ENCODE results near the gene FAM24B. TPM values are rescaled to one million over a fixed set of nuclear protein-coding genes. Genes with fewer than 3 reads are reported as not detected.
"Not testable (repeated sequence)": the region's sequence is repeated elsewhere in the genome, so short reads cannot be mapped to it uniquely, and the experiment has no call there.

The FAM24B gene
- total RNA-seq, 1 donor from 2014 or later = not detected

DNA sequence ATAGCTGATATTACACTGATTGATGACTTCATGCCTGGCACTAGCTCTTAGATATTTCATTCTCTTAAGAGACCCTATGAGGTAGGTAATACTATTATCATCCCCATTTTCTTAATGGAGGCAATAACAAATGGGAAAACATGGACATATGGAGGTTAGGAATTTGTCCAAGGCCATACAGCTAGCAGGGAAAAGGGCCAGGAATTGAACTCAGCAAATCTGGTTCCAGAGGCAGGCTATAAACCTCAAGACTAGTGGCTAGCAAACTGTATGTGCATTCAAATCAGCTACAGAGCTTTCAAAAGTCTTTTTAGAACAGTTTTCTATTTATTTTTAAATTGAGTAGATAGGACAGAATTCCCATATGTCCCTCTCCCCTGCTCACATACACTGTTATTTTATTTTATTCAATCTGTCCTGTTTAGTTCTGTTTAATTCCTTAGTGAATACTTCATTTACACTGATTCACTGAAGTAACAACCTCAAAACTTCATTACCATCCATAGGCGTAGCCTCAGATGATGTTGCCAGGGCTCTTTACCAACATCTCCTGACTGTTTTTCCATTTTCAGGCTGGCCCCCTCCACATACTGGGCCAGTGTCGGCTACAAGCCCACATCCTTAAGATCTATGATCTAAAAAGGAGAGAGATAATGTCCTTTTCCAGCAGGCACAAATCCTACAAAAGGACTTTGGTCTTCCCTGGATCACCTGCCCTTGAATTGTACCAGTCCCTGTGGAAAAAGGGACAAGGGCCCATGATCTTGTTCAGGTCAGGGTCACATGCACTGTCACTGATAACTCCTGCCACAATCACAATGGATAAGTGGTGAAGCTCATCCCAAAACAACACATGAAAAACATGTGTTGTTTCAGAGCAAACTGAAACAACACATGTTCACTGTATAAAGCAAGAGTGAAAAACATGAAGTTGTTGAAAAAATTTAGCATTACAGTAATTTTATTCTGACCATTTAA is 15.9 kb downstream of the FAM24B start:
- no peak overlapping the region for H3K27ac ChIP-seq
- no peaks in the 10 kb centered on the region for H3K27me3 ChIP-seq
- no peak overlapping the region for H3K4me3 ChIP-seq
- TF ChIP-seq, protein P1, sequence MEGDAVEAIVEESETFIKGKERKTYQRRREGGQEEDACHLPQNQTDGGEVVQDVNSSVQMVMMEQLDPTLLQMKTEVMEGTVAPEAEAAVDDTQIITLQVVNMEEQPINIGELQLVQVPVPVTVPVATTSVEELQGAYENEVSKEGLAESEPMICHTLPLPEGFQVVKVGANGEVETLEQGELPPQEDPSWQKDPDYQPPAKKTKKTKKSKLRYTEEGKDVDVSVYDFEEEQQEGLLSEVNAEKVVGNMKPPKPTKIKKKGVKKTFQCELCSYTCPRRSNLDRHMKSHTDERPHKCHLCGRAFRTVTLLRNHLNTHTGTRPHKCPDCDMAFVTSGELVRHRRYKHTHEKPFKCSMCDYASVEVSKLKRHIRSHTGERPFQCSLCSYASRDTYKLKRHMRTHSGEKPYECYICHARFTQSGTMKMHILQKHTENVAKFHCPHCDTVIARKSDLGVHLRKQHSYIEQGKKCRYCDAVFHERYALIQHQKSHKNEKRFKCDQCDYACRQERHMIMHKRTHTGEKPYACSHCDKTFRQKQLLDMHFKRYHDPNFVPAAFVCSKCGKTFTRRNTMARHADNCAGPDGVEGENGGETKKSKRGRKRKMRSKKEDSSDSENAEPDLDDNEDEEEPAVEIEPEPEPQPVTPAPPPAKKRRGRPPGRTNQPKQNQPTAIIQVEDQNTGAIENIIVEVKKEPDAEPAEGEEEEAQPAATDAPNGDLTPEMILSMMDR (IDR thresholded peaks at IDR 0.05) = no peak
- no peak for TF ChIP-seq POLR2AphosphoS5 (IDR thresholded peaks at IDR 0.05; ENCODE audit: insufficient read depth in 1 of 2, low read depth in 1 of 2)
- no peak for TF ChIP-seq POLR2A (IDR thresholded peaks at IDR 0.05)
- H3K4me1 ChIP-seq = no peaks in the 10 kb centered on the region
- H3K9me3 ChIP-seq = no peaks in the 10 kb centered on the region
- intact Hi-C loops (cut with DNase I) = no loop called here
- H3K36me3 ChIP-seq = no peaks in the 10 kb centered on the region
- no peak for DNase-seq (ENCODE audit: extremely low spot score in 2 of 2)

DNA sequence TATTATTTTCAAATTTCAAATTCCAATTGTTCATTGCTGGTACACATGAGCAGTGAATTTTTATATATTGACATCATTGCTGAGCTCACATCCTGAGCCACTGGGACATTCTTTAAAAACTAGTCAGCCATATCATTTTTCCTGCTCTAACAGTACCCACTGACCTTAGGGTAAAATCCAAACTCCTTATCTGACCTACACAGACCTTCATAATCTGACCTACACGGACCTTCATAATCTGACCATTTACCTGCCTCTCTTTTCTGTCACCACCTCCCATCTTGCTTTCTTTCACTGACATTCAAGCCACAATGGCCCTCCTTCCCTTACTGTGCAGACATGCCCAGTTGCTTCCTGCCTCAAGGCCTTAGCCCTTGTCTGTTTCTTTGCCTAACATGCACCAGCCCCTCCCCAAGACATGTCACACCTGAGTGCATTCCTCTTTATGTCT is 17.6 kb downstream of the FAM24B start:
- Histone ChIP-seq H3K9me3 (no peaks in the 10 kb centered on the region), H3K27ac (no peak overlapping the region), H3K4me1 (no peaks in the 10 kb centered on the region), H3K27me3 (no peaks in the 10 kb centered on the region), H3K4me3 (no peak overlapping the region), H3K36me3 (no peaks in the 10 kb centered on the region)
- TF ChIP-seq POLR2AphosphoS5 (IDR thresholded peaks at IDR 0.05; ENCODE audit: insufficient read depth in 1 of 2, low read depth in 1 of 2) = no peak
- TF ChIP-seq, protein P1 (IDR thresholded peaks at IDR 0.05) = no peak
- TF ChIP-seq POLR2A (IDR thresholded peaks at IDR 0.05) = no peak
- no peak for DNase-seq (ENCODE audit: extremely low spot score in 2 of 2)
- intact Hi-C loops (cut with DNase I) = no loop called here

DNA sequence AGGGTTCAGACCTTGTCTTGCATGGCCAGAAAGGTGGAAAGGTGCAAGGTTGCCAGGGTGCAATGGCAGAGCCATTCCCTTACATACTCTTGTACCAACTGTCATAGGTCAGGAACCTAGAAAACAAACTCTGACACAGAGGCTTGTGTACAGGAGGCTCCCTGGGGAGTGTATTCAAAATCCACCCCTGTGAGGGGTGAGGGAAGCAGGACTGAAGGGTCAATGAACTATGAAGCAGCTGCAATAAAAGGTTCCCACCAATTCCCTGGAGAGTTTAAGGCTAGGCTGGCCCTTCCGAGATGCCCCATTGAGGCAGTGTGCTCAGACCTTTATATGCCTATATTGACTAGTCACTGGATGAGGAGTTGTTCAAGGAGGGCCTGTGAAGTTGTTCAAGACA is 19.9 kb downstream of the FAM24B start:
- TF ChIP-seq POLR2AphosphoS5 (IDR thresholded peaks at IDR 0.05; ENCODE audit: insufficient read depth in 1 of 2, low read depth in 1 of 2) (no peak), POLR2A (IDR thresholded peaks at IDR 0.05) (no peak)
- TF ChIP-seq, protein P1 (IDR thresholded peaks at IDR 0.05) = no peak
- Histone ChIP-seq H3K36me3 (no peaks in the 10 kb centered on the region), H3K4me3 (no peak overlapping the region), H3K27ac (no peak overlapping the region), H3K9me3 (no peaks in the 10 kb centered on the region), H3K4me1 (no peaks in the 10 kb centered on the region), H3K27me3 (no peaks in the 10 kb centered on the region)
- DNase-seq (ENCODE audit: extremely low spot score in 2 of 2) = no peak
- intact Hi-C loops (cut with DNase I) = no loop called here

- H3K27ac ChIP-seq; H3K9me3 ChIP-seq; DNase-seq (ENCODE audit: extremely low spot score in 2 of 2); H3K27me3 ChIP-seq; H3K4me3 ChIP-seq; H3K36me3 ChIP-seq; intact Hi-C loops (cut with DNase I); H3K4me1 ChIP-seq: not testable (repeated sequence)
These were observed 21.3 kb downstream of the FAM24B start for GRCh38 chr10:122858042-122858441.

DNA sequence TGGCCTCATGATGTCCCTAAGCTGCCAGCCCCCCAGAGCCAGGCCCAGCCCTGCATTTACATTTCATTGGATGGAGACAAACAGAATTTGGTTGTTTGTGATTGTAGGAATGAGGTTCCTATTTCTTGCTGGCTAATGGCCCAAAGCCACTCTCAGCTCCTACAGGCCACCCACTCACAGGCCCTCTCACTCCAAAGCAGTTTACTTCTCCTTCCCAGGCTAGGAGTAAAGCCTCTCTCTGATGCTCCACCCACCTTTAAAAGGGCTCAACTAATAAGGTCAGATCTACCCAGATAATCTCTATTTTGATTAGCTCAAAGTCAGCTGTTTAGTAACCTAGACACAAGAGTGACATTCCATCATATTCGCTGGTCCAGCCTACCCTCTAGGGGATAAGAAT is 22.5 kb downstream of the FAM24B start:
- Histone ChIP-seq H3K4me1 (no peaks in the 10 kb centered on the region), H3K9me3 (no peaks in the 10 kb centered on the region), H3K27ac (no peak overlapping the region), H3K4me3 (no peak overlapping the region), H3K27me3 (no peaks in the 10 kb centered on the region), H3K36me3 (no peaks in the 10 kb centered on the region)
- DNase-seq (ENCODE audit: extremely low spot score in 2 of 2) = no peak
- TF ChIP-seq, protein P1 (IDR thresholded peaks at IDR 0.05) = no peak
- TF ChIP-seq POLR2A (IDR thresholded peaks at IDR 0.05) (no peak), POLR2AphosphoS5 (IDR thresholded peaks at IDR 0.05; ENCODE audit: insufficient read depth in 1 of 2, low read depth in 1 of 2) (no peak)
- intact Hi-C loops (cut with DNase I) = no loop called here
